ENCODE results near the gene DCC.

Gene DCC

DNA sequence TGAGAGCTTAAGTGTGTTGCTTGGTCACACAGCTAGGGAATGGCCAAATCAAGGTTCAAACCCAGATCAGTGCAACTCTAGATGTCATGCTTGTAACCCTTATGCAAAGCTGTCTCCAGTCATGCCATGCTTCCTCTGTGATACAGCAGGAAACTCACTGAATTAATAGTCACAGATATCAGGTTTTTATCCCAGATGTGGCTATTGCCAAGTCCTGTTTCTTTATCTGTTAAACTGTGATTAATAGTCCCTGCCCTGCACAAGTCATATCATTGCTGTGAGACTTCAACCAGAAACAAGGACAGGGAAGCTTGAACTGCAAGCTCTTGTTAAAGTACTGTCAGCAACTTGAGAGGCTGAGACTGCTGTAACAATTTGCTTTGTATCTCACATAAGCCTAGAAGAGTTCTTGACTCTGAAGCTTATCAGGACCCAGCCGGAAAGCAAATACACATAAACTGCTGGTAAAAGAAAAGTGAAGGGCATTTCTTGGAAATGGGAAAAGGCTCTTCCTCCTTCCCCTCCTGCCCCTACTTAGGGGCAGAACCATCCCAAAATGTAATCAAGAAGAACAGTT is 609.0 kb downstream of the DCC start:
- no peak for DNase-seq

DNA sequence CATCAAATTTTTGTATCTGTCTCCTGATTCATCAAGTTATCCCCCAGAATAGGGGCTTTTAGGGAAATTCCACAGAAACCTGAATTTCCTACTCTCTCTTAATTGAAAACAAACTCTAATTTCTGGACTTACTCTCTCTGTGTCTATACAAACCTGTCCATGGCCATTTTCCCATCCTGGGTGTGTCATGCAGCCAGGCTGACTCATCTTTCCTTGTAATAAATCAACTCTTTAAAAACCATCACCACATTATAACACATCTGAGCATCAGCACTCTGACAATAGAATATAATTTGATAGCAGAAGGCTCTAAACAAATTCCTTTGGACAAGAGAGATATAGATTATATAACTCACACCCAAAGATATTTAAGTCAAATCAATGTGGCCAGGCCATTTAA is 610.2 kb downstream of the DCC start:
- no peak for DNase-seq

DNA sequence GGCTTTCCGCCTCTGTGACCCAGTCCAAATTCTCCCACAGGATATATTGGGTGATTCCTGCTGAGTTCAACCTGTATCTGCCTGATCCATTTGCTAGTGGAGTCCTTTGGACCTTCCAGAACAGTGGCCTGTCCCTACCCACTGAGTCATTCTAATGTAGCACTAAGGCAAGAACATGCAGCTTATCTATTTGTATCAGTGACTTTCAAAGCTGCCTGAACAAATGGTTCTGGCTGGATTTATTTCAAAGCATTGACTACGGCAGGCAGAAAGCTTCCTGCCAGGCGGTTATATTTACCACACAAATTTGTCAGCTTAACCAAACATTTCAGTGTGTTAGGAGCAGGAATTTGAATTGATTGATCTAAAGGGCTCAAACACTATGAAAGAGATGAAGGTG is 613.4 kb downstream of the DCC start:
- no peak for DNase-seq

DNA sequence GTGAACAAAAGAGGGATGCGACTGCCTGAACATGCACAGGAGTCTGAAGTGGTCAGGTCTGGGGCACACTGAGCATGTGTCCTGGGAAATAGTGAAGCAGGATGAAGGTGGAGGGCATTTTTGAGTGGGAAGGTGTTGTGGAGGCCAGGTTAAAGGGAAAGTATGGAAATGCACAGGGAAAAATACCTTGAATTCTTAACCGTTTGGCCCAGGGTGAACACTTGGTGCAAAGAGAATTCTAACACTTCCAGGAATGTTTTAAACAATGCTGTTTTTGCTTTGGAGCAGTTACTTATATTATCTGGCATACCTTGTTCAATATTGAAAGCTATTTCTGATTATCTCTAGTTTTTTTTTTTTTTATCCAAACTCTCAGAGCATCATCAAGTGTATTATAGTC is 623.5 kb downstream of the DCC start:
- DNase-seq: no peak

DNA sequence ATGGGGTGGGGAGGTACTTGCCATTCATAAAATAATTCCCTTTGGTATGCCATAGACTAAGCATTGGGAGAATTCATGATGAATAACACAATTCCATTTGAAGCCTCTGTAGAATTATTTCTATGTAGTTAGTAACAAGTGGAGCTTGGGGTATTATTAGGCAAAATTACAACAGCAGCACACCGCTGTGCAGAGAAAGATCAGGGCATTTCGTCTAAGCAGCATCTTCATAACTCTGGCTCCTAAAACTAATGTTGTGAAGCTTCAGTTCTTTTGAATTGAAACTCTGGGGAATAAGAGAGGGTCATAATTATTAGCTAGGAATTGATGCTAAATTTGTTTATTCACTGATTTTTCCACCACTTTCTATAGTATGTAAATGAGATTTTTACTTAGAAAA is 630.7 kb downstream of the DCC start:
- no peak for DNase-seq

DNA sequence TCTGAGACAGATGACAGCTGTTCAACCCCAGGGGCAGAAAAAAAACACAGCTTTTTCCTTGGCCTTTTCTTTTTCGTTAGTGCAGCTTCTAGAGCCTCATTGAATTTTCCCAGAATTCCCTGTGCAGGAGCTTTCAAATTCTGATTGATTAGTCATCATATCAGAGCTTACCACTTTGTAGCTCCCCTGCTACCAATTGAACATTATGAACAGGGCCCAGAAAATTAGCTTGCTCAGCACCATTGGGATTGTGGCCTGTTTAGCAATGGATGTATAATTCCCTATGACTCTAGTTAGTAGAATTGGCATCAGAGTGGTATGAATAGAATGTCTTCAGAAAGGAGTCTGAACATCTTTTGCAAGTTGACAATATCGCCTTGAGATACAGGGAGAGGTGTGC is 631.1 kb downstream of the DCC start:
- no peak for DNase-seq

DNA sequence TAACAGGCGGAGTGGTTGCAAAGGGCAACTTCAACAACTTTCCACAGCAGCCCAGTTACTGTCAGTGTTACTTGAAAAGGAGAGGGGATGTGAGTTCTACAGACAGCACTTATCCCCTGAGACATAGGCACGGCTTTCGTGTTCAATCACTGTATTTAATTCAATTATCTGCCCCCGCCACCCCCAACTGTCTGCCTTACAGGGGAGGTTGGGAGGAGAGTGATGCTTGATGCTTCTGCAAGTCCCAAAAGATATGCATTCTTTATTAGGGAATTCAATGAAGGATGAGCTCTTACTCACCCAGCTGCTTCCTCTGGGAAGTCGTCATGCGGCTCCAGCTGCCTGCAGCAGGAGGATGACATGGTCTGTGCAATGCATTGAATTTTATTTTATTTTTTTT is 639.9 kb downstream of the DCC start:
- DNase-seq: no peak

DNA sequence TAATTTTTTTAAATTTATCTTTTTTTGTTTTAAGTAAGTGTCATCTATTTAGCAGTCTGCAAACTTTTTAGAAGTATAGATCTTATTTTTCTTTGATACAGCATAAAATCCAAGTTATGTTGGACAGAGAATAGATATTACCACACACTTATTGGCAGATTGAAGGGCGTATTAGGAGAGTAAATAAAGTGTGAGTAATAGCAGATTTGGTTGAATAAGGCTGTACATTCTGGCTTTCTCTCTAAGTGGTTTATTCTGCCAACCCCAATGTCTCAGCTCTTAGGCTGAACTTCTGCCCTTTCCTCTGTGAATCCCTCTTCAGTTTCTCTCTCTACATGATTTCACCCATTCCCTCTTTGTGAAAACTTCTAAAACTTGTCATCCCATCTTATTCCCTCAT is 651.2 kb downstream of the DCC start:
- no peak for DNase-seq

DNA sequence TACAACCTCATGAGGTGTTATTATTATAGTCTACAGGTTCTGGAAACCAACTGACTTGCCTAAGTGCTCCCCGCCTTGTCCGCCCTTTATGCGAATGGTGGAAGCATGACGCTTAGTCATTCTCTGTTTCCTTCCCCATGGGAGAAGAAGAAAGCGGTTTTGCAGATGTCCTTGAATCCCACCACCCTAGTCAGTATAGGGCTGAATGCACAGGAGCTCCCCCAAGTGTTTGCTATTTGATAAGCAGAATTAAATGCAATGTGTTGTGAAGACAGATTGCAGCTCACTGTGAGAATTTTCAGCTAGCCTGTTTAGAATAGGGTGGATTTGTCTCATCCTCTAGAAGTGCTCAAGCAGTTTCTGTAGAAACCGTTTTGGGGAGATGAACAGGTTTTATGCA is 652.0 kb downstream of the DCC start:
- DNase-seq: no peak

DNA sequence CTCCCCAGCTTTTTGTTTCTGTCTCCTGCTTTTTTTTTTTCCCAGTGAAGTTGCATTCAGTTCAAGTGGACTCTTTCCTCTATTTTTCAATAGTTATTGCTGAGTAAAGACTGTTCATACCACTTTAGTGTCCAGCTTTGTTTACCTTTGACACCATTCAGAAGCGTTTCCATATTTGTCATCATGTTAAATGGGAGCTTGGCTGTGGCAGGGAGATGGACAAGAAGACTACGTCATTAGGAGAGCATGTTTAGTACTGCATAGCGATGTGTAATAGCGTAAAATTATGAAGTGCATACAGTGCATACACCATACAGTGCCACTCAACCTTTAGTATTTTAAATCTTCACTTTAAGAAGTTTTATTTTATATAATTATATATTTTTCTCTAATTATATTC is 655.9 kb downstream of the DCC start:
- DNase-seq: no peak

DNA sequence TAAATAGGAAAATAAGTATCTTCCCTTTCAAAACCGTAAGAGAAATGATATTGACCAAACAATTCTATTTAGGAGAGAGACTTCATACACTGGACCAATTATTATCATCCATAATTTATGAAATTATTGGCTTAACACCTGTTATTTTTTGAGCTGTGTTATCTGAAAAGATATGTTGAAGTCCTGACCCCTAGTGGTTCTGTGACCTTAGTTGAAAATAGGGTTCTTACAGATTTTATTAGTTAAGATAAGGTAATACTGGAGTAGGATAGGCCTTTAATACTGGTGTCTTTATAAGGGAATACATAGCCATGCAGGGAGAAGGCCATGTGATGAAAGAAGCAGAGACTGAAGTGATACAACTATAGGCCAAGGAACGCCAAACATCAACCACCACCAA is 659.6 kb downstream of the DCC start:
- no peak for DNase-seq

DNA sequence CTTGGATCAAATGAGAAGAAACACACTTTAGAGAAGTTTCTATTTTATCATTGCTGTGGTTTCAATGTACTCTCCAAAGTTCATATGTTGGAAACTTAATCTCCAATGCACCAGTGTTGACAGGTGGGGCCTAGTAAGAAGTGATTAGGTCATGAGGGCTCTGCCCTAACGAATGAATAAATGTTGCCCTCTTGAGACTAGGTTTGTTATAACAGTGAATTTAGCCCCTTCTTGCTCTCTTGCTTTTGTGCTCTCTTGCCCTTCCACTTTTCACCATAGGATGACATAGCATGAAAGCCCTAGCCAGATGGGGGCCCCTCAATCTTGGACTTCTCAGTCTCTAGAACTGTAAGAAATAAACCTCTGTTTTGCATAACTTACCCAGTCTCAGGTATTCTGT is 664.8 kb downstream of the DCC start:
- no peak for DNase-seq

DNA sequence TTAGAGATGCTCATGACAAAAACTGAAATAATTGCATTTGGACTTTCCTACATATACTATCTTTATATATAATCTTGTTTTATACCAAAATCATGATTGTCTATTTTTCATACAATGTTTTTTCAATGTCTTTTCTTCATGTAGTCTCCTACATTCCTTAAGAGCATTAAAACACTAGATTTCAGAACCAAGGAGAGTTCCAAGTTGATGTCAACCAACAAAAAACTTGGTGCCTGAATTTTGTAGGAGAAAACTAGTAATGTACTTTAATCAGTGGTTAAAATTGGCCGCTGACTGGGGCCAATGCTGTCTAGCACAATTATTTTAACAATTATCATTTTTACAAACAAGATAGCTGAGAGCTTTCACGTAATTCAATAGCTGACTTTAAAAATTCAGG is 678.8 kb downstream of the DCC start:
- DNase-seq: no peak

DNA sequence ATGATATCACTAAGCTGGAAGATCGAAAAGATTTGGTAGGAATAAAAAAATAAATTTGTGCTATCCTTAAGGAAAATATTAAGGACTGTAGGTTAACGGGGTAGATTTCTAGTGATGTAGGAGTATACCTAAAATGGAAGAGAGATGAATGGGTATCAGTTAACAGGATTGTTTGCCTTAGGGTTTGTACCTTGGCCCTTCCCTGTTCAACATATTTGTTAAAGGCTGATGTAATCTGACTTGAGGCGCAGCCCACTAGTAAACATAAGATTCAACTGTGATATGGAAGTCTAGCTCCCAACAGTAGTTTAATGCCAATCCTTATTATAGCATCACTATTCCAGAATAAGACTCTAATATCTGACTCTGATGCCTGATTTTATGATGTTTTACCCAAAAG is 685.2 kb downstream of the DCC start:
- no peak for DNase-seq

DNA sequence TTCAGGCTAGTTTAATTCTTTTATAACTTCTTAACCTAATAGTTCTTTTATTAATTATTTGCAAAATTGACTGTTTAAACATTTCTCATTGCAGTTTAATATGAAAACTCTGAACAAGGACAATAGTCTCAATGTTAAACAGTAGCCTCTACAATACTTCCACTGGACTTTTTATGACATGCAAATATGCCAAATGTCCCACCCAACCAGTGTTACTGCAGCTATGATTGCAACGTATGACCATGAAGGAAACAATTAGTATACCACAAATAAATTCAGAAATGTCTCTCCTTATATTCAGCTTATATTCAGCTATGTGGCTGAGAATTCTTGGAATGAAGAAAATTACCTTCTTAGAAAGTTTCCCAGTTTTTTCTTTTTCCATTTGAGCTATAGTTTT is 688.6 kb downstream of the DCC start:
- DNase-seq: no peak

DNA sequence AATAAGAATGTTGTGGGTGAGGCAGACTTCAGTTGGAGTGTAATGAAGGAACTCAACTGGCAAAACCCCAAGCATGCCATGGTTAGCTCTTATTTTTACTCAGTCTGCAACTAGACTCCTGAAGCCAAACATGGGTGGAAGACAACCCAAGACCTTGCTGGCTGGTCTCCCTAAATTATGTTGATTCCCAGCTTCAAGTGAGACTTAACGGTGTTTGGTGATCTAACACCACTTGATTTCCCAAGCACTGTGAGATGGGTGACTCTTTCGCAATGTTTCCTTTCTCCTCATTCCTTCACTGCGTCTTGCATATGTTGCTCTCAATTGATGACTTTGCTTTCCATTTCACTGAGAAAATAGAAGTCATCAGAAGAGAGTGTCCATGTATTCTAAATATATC is 693.1 kb downstream of the DCC start:
- no peak for DNase-seq

DNA sequence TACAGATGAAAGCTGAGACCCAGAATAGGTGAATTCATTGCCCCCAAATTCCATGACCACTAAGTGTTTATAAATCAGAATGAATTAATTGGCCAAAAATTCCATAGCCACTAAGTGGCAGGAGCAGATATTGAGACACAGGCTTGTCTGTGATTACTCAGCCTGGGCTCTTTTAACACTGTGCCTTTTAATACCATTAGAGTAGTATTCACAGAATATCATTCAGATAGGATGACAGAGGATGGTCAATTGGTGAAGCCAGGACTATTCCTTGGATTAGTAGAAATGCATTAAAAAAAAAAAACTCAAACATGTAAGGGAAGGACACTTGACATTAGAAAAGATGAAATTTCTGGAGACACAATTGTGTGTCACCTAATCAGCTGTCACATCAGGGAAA is 698.6 kb downstream of the DCC start:
- DNase-seq: no peak

DNA sequence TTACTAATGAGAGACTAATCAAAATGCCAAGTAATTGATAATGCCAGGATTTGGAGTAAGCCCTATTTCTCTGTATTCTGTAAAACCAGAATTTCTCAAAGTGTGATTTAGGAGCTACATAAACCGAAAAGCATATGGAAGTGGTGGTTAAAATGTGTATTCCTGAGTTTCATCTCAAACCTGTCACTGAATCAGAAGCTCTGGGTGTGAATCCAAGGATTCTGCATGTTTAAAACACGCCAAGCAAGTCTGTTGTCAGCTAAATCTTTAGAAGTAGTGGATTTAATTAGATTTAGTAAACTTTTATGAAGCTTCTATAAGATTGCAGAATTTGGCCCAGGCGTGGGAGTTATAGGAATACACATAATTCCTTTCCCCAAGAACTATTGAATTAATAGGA is 700.3 kb downstream of the DCC start:
- DNase-seq: no peak

DNA sequence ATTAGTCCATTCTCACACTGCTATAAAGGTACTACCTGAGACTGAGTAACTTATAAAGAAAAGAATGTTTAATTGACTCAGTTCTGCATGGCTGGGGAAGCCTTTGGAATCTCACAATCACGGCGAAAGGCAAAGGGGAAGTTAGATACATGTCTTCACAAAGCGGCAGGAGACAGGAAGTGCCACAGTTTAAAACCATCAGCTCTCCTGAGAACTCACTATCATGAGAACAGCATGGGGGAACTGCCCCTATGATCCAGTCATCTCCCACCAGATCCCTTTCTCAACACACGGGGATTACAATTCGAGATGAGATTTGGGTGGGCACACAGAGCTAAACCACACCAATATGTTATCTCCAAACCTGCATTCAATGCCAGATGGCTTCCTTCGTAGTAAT is 716.1 kb downstream of the DCC start:
- no peak for DNase-seq

DNA sequence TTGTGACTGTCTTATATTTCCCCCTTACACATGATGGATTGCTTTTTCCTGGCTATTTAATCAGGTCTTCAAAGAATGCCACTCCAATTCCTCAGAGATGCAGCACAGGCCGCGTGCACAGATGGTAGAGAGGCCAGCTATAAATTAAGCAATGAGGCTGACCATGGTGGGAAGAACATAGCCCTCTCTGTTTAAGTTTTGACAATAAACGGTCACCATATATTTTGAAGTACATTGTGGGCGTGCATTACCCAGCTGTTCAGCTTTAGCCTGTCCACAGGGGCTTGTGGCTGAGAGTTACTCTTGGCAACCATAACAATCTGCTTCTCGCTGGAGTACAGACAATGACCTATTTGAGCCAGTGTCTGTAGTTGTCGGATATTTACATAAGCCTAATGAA is 730.8 kb downstream of the DCC start:
- DNase-seq: peak; percentile 53 to 70

DNA sequence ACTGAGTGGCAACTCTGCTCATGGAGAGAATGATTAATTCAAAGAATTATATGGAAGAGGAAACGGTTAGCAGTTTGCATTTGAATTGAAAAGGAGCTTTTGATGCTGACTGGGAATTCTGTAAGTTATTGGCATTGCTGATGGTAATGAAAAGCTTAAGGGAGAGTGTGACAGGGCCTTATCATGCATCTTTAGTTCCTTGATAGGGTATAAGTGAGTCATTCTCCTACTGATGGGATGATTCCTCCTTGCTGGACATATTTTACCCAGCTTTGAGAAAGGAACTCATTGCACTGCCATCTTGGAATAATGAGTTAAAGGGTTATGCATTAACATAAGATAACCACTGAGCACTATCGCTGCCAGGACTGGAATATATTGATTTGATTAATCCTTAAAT is 740.7 kb downstream of the DCC start:
- no peak for DNase-seq

DNA sequence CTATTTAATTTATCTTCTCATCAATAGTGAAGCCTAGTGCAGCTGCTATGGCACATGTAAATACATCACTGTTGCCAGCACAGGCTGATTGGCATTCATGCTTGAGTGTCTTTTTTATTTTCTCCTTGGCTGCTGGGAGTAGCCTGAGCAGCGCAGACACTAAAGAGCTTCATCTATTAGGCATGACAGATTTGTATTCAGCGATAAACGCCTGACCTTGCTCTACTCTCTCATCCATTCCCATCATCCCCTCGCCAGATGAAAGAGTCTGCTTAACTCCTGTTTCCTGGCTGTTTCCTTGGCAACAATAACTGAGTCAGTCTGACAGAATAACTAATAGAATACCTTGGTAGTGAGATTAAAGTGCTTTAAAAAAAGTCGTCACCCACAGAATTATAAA is 753.6 kb downstream of the DCC start:
- no peak for DNase-seq

DNA sequence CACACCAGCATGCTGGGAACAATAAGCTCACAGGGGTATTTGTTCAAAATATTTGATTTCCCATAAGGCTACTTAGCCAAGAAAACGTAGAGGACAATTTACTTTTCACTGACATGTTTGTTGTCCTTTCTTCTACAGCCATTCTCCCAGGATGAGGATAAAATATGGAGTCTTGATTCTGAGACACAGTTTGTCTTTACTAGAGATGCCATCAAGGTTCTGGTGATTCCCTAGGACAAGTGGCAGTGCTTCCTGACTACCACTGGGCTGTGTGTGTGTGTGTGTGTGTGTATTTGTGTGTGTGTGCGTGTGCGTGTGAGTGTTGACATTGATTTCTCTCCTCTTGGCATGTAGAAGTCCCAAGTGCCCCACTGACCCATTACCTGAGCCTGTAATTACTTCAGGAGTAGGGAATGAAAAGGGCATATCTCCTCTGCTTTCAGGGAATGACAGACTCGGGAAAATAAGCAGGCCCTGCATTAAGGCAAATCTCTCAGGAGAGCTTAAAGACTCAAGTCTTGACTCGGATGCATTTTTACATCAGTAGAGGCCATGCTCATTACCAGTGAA is 761.6 kb downstream of the DCC start:
- DNase-seq: no peak

DNA sequence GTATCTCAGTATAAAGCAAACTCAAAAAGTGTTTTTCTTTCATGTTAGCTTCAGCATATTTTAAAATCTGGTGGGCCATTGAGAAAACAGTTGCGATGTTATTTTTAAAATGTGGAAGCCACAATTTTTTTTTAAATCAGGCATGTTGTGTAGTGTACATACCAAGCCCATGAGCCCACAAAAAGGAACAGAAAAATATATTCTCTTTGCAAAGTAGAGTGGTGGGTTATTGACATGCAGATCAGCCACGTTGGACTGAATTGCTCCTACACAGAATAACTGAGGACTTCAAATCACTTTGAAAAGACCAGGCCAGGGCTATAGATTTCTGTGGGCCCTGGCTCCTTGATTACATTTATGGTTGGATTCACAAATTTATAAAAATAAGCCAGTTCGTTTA is 774.4 kb downstream of the DCC start:
- DNase-seq: no peak

DNA sequence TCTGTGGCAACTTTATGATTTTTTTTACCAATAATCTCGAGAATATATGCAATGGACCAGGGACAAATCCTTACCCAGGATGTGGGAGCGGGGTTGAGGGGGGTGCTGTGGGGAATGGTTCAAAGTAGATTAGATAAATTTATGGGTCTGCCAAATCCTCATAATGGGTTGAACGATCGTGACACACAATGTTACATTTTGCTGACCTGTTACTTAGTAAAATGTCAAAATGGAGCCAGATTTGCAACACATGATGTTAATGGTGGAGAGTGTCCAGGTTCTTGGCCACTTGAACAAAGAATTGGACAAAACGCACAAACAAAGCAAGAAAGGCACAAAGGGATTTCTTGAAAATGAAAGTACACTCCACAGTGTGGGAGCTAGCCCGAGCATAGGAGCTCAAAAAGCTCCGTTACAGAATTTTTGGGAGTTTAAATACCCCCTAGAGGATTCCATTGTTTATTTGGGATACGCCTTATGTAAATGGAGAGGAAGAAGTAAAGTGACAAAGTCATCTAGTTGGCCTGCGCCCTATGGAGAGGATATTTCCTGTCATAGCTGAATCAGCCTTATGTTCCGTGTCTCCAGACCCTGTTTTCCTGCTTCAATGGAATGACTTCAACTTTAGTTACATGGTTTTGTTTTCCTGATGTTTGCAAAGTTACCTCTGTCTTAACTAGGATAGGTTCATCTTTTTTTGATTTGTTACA is 776.0 kb downstream of the DCC start:
- DNase-seq: no peak

Data from NCI-H187 (cell line).